HCT116 (cell line): ENCODE results near the gene DNAJC4. TPM values are rescaled to one million over a fixed set of nuclear protein-coding genes. Genes with fewer than 3 reads are reported as not detected.

Source experiments
- ATAC-seq: fragments of 200-7000 bp; cut with Tn5 transposase; 2 replicates; pipeline ENCODE4 v1.9.1; 2020; ENCODE audit warnings: mild to moderate bottlenecking, moderate library complexity
- BruUV-seq: library from RNA; stranded (reverse); fragments of 400-500 nt; replicated peaks from 2 replicates; lab custom pipeline; 2021; lab: Mats Ljungman, UMichigan
- CTCF ChIA-PET: fragments of 300-600 bp; sonication (Branson Sonifier 250); formaldehyde crosslinking; loops from one replicate; lab custom pipeline; 2021; ENCODE audit warnings: antibody characterized with exemption; lab: Charles Lee
- POLR2A ChIA-PET: fragments of 300-600, 350-600 bp; sonication (Branson Sonifier 250); formaldehyde crosslinking; loops from one replicate; lab custom pipeline; 2021; ENCODE audit warnings: antibody characterized with exemption; lab: Charles Lee
- RAD21 ChIA-PET, 2 experiments: fragments of 300-600 bp; sonication (Branson Sonifier 250); formaldehyde crosslinking; loops; one replicate each; lab custom pipeline; 2023; ENCODE audit warnings: low total read pairs in 2 of 2; ENCODE audit not compliant: uncharacterized antibody in 2 of 2, unreplicated experiment in 2 of 2, low non-redundant PET in 1 of 2; lab: Charles Lee
- DNase-seq: peaks from one replicate; pipeline ENCODE4 v3.0.0-alpha.2; 2010; ENCODE audit warnings: low read depth, low spot score
- H2AFZ ChIP-seq: fragments of 200-600 bp; shearing (Covaris generic), sonication (generic); 2 replicates; pipeline ENCODE4 v1.6.1; 2017; ENCODE audit warnings: low read depth, mixed run types, mixed read lengths, antibody characterized with exemption, low read length; ENCODE audit not compliant: poor library complexity, severe bottlenecking
- H3K27ac ChIP-seq: 2 replicates; pipeline ENCODE4 v1.5.1; 2012; ENCODE audit warnings: low read depth, low read length
- H3K27me3 ChIP-seq: fragments of 200-600 bp; sonication (generic); 2 replicates; pipeline ENCODE4 v1.6.1; 2016; ENCODE audit warnings: mixed run types, low read length, mixed read lengths; ENCODE audit not compliant: insufficient read depth
- H3K36me3 ChIP-seq, 2 experiments: fragments of 200-500 bp in 1 of 2; fragments of 200-600 bp in 1 of 2; sonication (Bioruptor generic) in 1 of 2; sonication (generic) in 1 of 2; 2 replicates each; pipeline versions ENCODE4 v1.5.1 to v1.6.1; 2014 to 2016; ENCODE audit warnings: low read length in 2 of 2, inconsistent platforms in 1 of 2, mixed read lengths in 1 of 2, mixed run types in 1 of 2; ENCODE audit not compliant: insufficient read depth in 2 of 2, control insufficient read depth in 1 of 2
- H3K4me1 ChIP-seq, 2 experiments: fragments of 200-600 bp in 1 of 2; sonication (generic) in 1 of 2; 2 replicates each; pipeline versions ENCODE4 v1.5.1 to v1.6.1; 2012 to 2017; ENCODE audit warnings: low read length in 2 of 2, inconsistent platforms in 1 of 2, mild to moderate bottlenecking in 1 of 2, mixed read lengths in 1 of 2, mixed run types in 1 of 2, moderate library complexity in 1 of 2; ENCODE audit not compliant: insufficient read depth in 2 of 2, control insufficient read depth in 1 of 2
- H3K4me2 ChIP-seq: fragments of 200-600 bp; sonication (generic); 2 replicates; pipeline ENCODE4 v1.6.1; 2017; ENCODE audit warnings: mixed run types, low read length, mixed read lengths
- H3K4me3 ChIP-seq, 2 experiments: fragments of 200-600 bp in 1 of 2; sonication (generic) in 1 of 2; replicated peaks in 1 of 2; 2 replicates each; pipeline ENCODE4 v1.5.1; 2011 to 2016; ENCODE audit warnings: low read length in 2 of 2, control low read depth in 1 of 2, low read depth in 1 of 2, mild to moderate bottlenecking in 1 of 2, mixed read lengths in 1 of 2, mixed run types in 1 of 2
- H3K79me2 ChIP-seq: fragments of 200-600 bp; sonication (generic); 2 replicates; pipeline ENCODE4 v1.6.1; 2017; ENCODE audit warnings: mild to moderate bottlenecking, mixed run types, low read length, moderate library complexity, mixed read lengths; ENCODE audit not compliant: insufficient read depth
- H3K9ac ChIP-seq: fragments of 200-600 bp; sonication (generic); 2 replicates; pipeline ENCODE4 v1.6.1; 2016; ENCODE audit warnings: low read length, mixed read lengths
- H3K9me2 ChIP-seq: fragments of 200-600 bp; sonication (generic), shearing (Covaris generic); 2 replicates; pipeline ENCODE4 v1.6.1; 2017; ENCODE audit warnings: mixed run types, mild to moderate bottlenecking, moderate library complexity; ENCODE audit not compliant: insufficient read depth
- H3K9me3 ChIP-seq, 2 experiments: fragments of 200-500 bp in 1 of 2; fragments of 200-600 bp in 1 of 2; sonication (Bioruptor generic) in 1 of 2; sonication (generic) in 1 of 2; 2 replicates each; pipeline ENCODE4 v1.6.1; 2014 to 2017; ENCODE audit warnings: low read length in 2 of 2, mixed read lengths in 2 of 2, inconsistent platforms in 1 of 2, low read depth in 1 of 2, mild to moderate bottlenecking in 1 of 2, mixed run types in 1 of 2, moderate library complexity in 1 of 2; ENCODE audit not compliant: control insufficient read depth in 1 of 2, insufficient read depth in 1 of 2
- H4K20me1 ChIP-seq: fragments of 200-600 bp; sonication (generic), shearing (Covaris generic); 2 replicates; pipeline ENCODE4 v1.6.1; 2017; ENCODE audit warnings: mixed run types, mild to moderate bottlenecking, moderate library complexity; ENCODE audit not compliant: insufficient read depth
- ATF3 ChIP-seq: IDR thresholded peaks from 2 replicates; pipeline ENCODE4 v1.6.1; 2012
- CTCF ChIP-seq, 3 experiments: fragments of 200-600 bp in 1 of 3; sonication (generic) in 1 of 3; IDR thresholded peaks in 2 of 3; conservative IDR thresholded peaks in 1 of 3; 2 replicates each; pipeline ENCODE4 v1.5.1; 2012 to 2017; ENCODE audit warnings: low read depth in 2 of 3, low read length in 2 of 3, antibody characterized with exemption in 1 of 3, borderline replicate concordance in 1 of 3, control low read depth in 1 of 3, mild to moderate bottlenecking in 1 of 3, mixed read lengths in 1 of 3, mixed run types in 1 of 3, moderate library complexity in 1 of 3; ENCODE audit not compliant: insufficient read depth in 1 of 3
- ELF1 ChIP-seq: IDR thresholded peaks from 2 replicates; pipeline ENCODE4 v1.6.1; 2012; ENCODE audit warnings: low read depth, borderline replicate concordance
- EZH2 ChIP-seq: fragments of 200-600 bp; sonication (generic); IDR thresholded peaks from 2 replicates; pipeline ENCODE4 v1.6.1; 2017; ENCODE audit warnings: antibody characterized with exemption, mixed run types
- FOSL1 ChIP-seq: IDR thresholded peaks from 2 replicates; pipeline ENCODE4 v1.6.1; 2012; ENCODE audit warnings: low read depth
- MAX ChIP-seq: IDR thresholded peaks from 2 replicates; pipeline ENCODE4 v1.6.1; 2012
- POLR2A ChIP-seq: IDR thresholded peaks from 2 replicates; pipeline ENCODE4 v1.7.0; 2011; ENCODE audit warnings: borderline replicate concordance; ENCODE audit not compliant: insufficient read depth, insufficient read length; ENCODE audit errors: extremely low read depth
- SIN3A ChIP-seq: IDR thresholded peaks from 2 replicates; pipeline ENCODE4 v1.6.1; 2012; ENCODE audit warnings: low read depth
- SRF ChIP-seq: IDR thresholded peaks from 2 replicates; pipeline ENCODE4 v1.6.1; 2012; ENCODE audit warnings: low read depth
- ZBTB33 ChIP-seq: IDR thresholded peaks from 2 replicates; pipeline ENCODE4 v1.6.1; 2011; ENCODE audit warnings: mild to moderate bottlenecking, low read length, moderate library complexity; ENCODE audit not compliant: insufficient replicate concordance; ENCODE audit errors: extremely low read depth
- ZNF274 ChIP-seq: fragments of 200-500 bp; sonication (Bioruptor generic); IDR thresholded peaks from 2 replicates; pipeline ENCODE4 v1.6.1; 2014; ENCODE audit warnings: mild to moderate bottlenecking, low read depth, low read length, inconsistent platforms
- intact Hi-C: fragments of 100-400 bp; cut with micrococcal nuclease; formaldehyde crosslinking; loops from 2 replicates; pipeline ENCODE4 v1.10.0; 2022
- total RNA-seq: library from RNA; stranded (reverse); gene quantifications from one replicate; pipeline ENCODE4 v1.2.1, GENCODE V29; 2021; ENCODE audit not compliant: unreplicated experiment

The DNAJC4 gene
- total RNA-seq, 1 experiment from 2014 or later = 25.8 TPM

- intact Hi-C loops = loop anchor here (2.0 kb wide), 1 partner anchor 53 kb away; the partner anchor contains the start of gene ESRRA
- no TSS peak for BruUV-seq
- H3K9me3 ChIP-seq = no peaks in the 10 kb centered on the region
- peak overlapping the region; percentile 89 for H3K27ac ChIP-seq
- H3K9ac ChIP-seq = peak overlapping the region; percentile 97
- H3K9me2 ChIP-seq = no peaks in the 10 kb centered on the region
- H3K27me3 ChIP-seq = no peaks in the 10 kb centered on the region
- H3K79me2 ChIP-seq = peaks cover 35% of the 10 kb centered on the region
- TF ChIP-seq SRF (no peak), MAX (no peak), SIN3A (no peak), FOSL1 (no peak), ZNF274 (no peak), CTCF (IDR thresholded peaks at IDR 0.05 in 2 of 3, conservative IDR thresholded peaks at IDR 0.05 in 1 of 3; ENCODE audit: borderline replicate concordance in 1 of 3, insufficient read depth in 1 of 3, low read depth in 2 of 3, low read length in 2 of 3) (no peak), ATF3 (no peak), EZH2 (no peak), ELF1 (no peak), ZBTB33 (no peak), POLR2A (no peak)
- TF ChIP-seq, all 23 proteins: peak for 0
- POLR2A ChIA-PET = interaction anchor here (0.9 to 1.9 kb wide), 3 partner anchors 17 to 66 kb away, joined by 3 to 10 read pairs (median 7); partner anchors contain the start of genes PRDX5 and TRMT112
- H2AFZ ChIP-seq = no peak overlapping the region
- peaks cover 27 to 66% of the 10 kb centered on the region in 2 experiments for H3K4me1 ChIP-seq
- CTCF ChIA-PET = interaction anchor here (1.1 to 1.5 kb wide), 4 partner anchors 18 to 105 kb away, joined by 3 to 11 read pairs (median 4); partner anchors contain the start of genes NUDT22 and TRPT1
- RAD21 ChIA-PET = interaction anchor here in 1 of 2 experiments (1.3 kb wide), 1 partner anchor 47 kb away, joined by 4 read pairs; no protein-coding TSS in a partner anchor
- peak overlapping the region; percentile 96 to 98 for H3K4me3 ChIP-seq
- H3K36me3 ChIP-seq = peaks cover 9 to 25% of the 10 kb centered on the region in 2 experiments; a peak in 3 of 4 replicates
- ATAC-seq (no peak), DNase-seq (no peak)
- H3K4me2 ChIP-seq = peak overlapping the region; percentile 95
- no peaks in the 10 kb centered on the region for H4K20me1 ChIP-seq
Observed at GRCh38 chr11:64251753-64252002, 21.3 kb downstream of the DNAJC4 start.
